ENCODE results near the gene IL21R.

The IL21R gene

GRCh38 chr16:27499659-27500055 is 97.7 kb downstream of the IL21R start:
- CTCF ChIA-PET = interaction anchor here (0.8 to 2.8 kb wide), 3 partner anchors 12 to 18 kb away, joined by 3 to 20 read pairs (median 3); no protein-coding TSS in a partner anchor
- TF ChIP-seq CTCF (IDR thresholded peaks at IDR 0.05; ENCODE audit: insufficient read depth, low read length, missing control alignments) = no peak
- DNase-seq (ENCODE audit: low read depth, low spot score) = no peak
- POLR2A ChIA-PET = no interaction called here
- no peak overlapping the region for H3K4me3 ChIP-seq (ENCODE audit: low read depth, low read length)

GRCh38 chr16:27500801-27501200 is 98.8 kb downstream of the IL21R start:
- TF ChIP-seq CTCF (IDR thresholded peaks at IDR 0.05; ENCODE audit: insufficient read depth, low read length, missing control alignments) = no peak
- CTCF ChIA-PET = interaction anchor here (1.1 to 2.8 kb wide), 2 partner anchors 11 to 15 kb away, joined by 3 to 20 read pairs; no protein-coding TSS in a partner anchor
- POLR2A ChIA-PET = no interaction called here
- no peak overlapping the region for H3K4me3 ChIP-seq (ENCODE audit: low read depth, low read length)
- DNase-seq (ENCODE audit: low read depth, low spot score) = peak; percentile 12

Data from AG04449 (cell line).